PFSK-1 (cell line): ENCODE measurements around the gene AKAP6.

Experiments used
- FOXP2 ChIP-seq: optimal IDR thresholded peaks from 2 replicates; pipeline ENCODE3; 2011; ENCODE audit warnings: borderline replicate concordance, control low read depth, inconsistent platforms; ENCODE audit not compliant: insufficient read depth; ENCODE audit errors: extremely low read length, extremely low read depth
- TAF1 ChIP-seq: IDR thresholded peaks from 2 replicates; pipeline ENCODE4 v1.6.1; 2012; ENCODE audit warnings: low read length, control low read depth, borderline replicate concordance; ENCODE audit not compliant: insufficient read depth
- TF ChIP-seq, protein P1 (sequence below), 2 experiments: IDR thresholded peaks; 2 replicates each; pipeline versions ENCODE4 v1.6.1 to v1.8.0; 2011 to 2012; ENCODE audit warnings: low read depth in 2 of 2, low read length in 2 of 2, control low read depth in 1 of 2, inconsistent platforms in 1 of 2, mild to moderate bottlenecking in 1 of 2, moderate library complexity in 1 of 2; ENCODE audit not compliant: insufficient read depth in 1 of 2

DNA sequence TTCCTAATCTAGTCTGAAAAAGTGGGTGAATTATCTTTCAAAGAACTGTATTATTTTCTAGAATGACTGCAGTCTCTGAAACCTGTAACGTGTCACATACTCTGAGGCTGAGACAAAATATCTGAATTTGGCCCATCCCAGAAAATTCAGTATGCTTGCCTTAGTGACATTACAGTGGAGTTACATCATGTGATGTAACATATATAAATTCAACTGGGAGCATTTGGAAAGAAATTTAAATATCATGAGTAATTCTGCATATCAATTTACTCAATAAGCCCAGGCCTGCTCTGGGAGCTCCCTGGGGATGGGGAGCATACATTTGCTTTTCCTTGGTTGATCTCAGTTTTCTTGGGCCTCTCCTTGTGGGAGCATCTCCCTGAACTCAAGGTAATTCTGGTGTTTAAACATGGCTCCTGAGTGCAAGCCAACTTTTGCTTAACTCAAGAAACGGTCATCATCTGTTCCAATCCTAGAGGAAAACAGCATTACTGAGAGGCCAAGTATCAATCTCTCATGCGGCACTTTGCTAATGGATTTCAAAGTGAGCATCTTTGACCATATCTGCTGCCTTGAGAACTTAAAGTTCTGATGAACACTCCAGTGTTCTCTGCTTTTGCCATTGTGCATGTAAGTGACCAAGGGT lies 54.4 kb downstream of the AKAP6 start:
- TF ChIP-seq, protein P1, sequence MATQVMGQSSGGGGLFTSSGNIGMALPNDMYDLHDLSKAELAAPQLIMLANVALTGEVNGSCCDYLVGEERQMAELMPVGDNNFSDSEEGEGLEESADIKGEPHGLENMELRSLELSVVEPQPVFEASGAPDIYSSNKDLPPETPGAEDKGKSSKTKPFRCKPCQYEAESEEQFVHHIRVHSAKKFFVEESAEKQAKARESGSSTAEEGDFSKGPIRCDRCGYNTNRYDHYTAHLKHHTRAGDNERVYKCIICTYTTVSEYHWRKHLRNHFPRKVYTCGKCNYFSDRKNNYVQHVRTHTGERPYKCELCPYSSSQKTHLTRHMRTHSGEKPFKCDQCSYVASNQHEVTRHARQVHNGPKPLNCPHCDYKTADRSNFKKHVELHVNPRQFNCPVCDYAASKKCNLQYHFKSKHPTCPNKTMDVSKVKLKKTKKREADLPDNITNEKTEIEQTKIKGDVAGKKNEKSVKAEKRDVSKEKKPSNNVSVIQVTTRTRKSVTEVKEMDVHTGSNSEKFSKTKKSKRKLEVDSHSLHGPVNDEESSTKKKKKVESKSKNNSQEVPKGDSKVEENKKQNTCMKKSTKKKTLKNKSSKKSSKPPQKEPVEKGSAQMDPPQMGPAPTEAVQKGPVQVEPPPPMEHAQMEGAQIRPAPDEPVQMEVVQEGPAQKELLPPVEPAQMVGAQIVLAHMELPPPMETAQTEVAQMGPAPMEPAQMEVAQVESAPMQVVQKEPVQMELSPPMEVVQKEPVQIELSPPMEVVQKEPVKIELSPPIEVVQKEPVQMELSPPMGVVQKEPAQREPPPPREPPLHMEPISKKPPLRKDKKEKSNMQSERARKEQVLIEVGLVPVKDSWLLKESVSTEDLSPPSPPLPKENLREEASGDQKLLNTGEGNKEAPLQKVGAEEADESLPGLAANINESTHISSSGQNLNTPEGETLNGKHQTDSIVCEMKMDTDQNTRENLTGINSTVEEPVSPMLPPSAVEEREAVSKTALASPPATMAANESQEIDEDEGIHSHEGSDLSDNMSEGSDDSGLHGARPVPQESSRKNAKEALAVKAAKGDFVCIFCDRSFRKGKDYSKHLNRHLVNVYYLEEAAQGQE (IDR thresholded peaks at IDR 0.05; ENCODE audit: insufficient read depth in 1 of 2, low read depth in 2 of 2, low read length in 2 of 2): no peak
- no peak for TF ChIP-seq FOXP2
- no peak for TF ChIP-seq TAF1
